ENCODE results near the gene STMND1.

STMND1 gene

GRCh38 chr6:17115251-17116116 is 13.6 kb downstream of the STMND1 start:
- TF ChIP-seq CTCF (IDR thresholded peaks at IDR 0.05; ENCODE audit: insufficient read depth, low read length) (no peak), POLR2AphosphoS5 (IDR thresholded peaks at IDR 0.05; ENCODE audit: low read depth) (no peak), GABPA (IDR thresholded peaks at IDR 0.05; ENCODE audit: low read depth) (no peak), REST (IDR thresholded peaks at IDR 0.05; ENCODE audit: insufficient replicate concordance, low read depth) (no peak), SPI1 (IDR thresholded peaks at IDR 0.05; ENCODE audit: borderline replicate concordance, low read depth) (no peak)
- no peak for DNase-seq (ENCODE audit: low read depth in 1 of 2, low spot score in 1 of 2)
- no peak overlapping the region for H3K4me3 ChIP-seq (replicated peaks; ENCODE audit: insufficient read depth, low read length)

GRCh38 chr6:17116117-17116440 is 14.2 kb downstream of the STMND1 start:
- Histone ChIP-seq H3K4me3 (replicated peaks; ENCODE audit: insufficient read depth, low read length) (no peak overlapping the region), H3K27ac (replicated peaks) (no peak overlapping the region), H3K27me3 (ENCODE audit: insufficient read depth, poor library complexity, severe bottlenecking) (no peaks in the 10 kb centered on the region)
- TF ChIP-seq SPI1 (IDR thresholded peaks at IDR 0.05; ENCODE audit: borderline replicate concordance, low read depth) (peak; percentile 4; the same call in 1 of the 2 replicates), REST (IDR thresholded peaks at IDR 0.05; ENCODE audit: insufficient replicate concordance, low read depth) (no peak)
- DNase-seq (ENCODE audit: low read depth in 1 of 2, low spot score in 1 of 2), result no peak

More at GRCh38 chr6:17115251-17116116, 13.6 kb downstream of the STMND1 start:
- Histone ChIP-seq H3K27me3 (ENCODE audit: insufficient read depth, poor library complexity, severe bottlenecking) (no peaks in the 10 kb centered on the region), H3K27ac (replicated peaks) (no peak overlapping the region)

- DNase-seq (ENCODE audit: low read depth in 1 of 2, low spot score in 1 of 2), result no peak
- no peaks in the 10 kb centered on the region for H3K27me3 ChIP-seq (ENCODE audit: insufficient read depth, poor library complexity, severe bottlenecking)
- TF ChIP-seq CTCF (IDR thresholded peaks at IDR 0.05; ENCODE audit: insufficient read depth, low read length) (no peak), GABPA (IDR thresholded peaks at IDR 0.05; ENCODE audit: low read depth) (no peak), POLR2AphosphoS5 (IDR thresholded peaks at IDR 0.05; ENCODE audit: low read depth) (no peak), SPI1 (IDR thresholded peaks at IDR 0.05; ENCODE audit: borderline replicate concordance, low read depth) (no peak), REST (IDR thresholded peaks at IDR 0.05; ENCODE audit: insufficient replicate concordance, low read depth) (no peak)
- no peak overlapping the region for H3K27ac ChIP-seq (replicated peaks)
- no peak overlapping the region for H3K4me3 ChIP-seq (replicated peaks; ENCODE audit: insufficient read depth, low read length)
Observed at GRCh38 chr6:17120019-17120418, 18.2 kb downstream of the STMND1 start.

All from HL-60 (cell line).